ENCODE measurements around the gene COBL. TPM values are rescaled to one million over a fixed set of nuclear protein-coding genes. Genes with fewer than 3 reads are reported as not detected.

The COBL gene
- total and polyA plus RNA-seq, 8 donors, result 7.4 to 32.0 (median 16.8) TPM

DNA sequence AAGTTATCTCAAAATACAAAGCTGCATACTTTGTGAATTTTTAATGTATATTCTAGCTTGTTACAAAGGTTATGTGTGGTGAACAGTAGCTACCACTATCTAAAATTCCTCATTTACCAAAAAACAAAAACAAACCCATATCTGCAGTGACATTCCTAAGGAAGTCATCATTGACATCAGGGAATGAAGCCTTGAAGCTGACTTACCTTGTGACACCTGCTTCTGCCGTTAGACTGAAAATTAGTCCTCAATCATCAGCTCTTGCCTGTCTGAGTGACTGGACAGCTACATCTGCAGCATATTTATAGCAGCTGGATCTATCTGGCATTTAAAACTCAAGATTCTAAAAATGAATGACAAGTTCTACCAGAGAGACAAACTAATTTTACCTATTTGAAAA is 43.2 kb downstream of the COBL start:
- intact Hi-C loops (cut with DNase I), result no loop called here
- DNase-seq, result no peak
- no peaks in the 10 kb centered on the region for H3K27me3 ChIP-seq
- no peaks in the 10 kb centered on the region for H3K9me3 ChIP-seq
- TF ChIP-seq, protein P1, sequence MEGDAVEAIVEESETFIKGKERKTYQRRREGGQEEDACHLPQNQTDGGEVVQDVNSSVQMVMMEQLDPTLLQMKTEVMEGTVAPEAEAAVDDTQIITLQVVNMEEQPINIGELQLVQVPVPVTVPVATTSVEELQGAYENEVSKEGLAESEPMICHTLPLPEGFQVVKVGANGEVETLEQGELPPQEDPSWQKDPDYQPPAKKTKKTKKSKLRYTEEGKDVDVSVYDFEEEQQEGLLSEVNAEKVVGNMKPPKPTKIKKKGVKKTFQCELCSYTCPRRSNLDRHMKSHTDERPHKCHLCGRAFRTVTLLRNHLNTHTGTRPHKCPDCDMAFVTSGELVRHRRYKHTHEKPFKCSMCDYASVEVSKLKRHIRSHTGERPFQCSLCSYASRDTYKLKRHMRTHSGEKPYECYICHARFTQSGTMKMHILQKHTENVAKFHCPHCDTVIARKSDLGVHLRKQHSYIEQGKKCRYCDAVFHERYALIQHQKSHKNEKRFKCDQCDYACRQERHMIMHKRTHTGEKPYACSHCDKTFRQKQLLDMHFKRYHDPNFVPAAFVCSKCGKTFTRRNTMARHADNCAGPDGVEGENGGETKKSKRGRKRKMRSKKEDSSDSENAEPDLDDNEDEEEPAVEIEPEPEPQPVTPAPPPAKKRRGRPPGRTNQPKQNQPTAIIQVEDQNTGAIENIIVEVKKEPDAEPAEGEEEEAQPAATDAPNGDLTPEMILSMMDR (IDR thresholded peaks at IDR 0.05), result no peak
- H3K4me3 ChIP-seq, result no peak overlapping the region
- H3K36me3 ChIP-seq, result no peaks in the 10 kb centered on the region
- H3K27ac ChIP-seq, result no peak overlapping the region
- 85 to 88% methylated on average over 1 of the region's 1 CpG for WGBS, 2 donors
- peaks cover 0 to 10% (median 0%) of the 10 kb centered on the region in 3 donors for H3K4me1 ChIP-seq
- no peak for ATAC-seq
- no peak for FAIRE-seq

- ATAC-seq (no peak), DNase-seq (no peak), FAIRE-seq (no peak)
- Histone ChIP-seq H3K36me3 (no peaks in the 10 kb centered on the region), H3K27ac (no peak overlapping the region), H3K27me3 (no peaks in the 10 kb centered on the region), H3K4me3 (no peak overlapping the region), H3K9me3 (no peaks in the 10 kb centered on the region), H3K4me1 (peaks cover 0 to 7% (median 7%) of the 10 kb centered on the region in 3 donors)
- 94 to 96% methylated on average over 5 of the region's 5 CpGs for WGBS, 2 donors
- intact Hi-C loops (cut with DNase I), result no loop called here
- TF ChIP-seq, protein P1 (IDR thresholded peaks at IDR 0.05), result no peak
Observed at GRCh38 chr7:51270965-51271364, 45.6 kb downstream of the COBL start.

- no peak for FAIRE-seq
- Histone ChIP-seq H3K4me1 (peaks cover 8 to 17% (median 16%) of the 10 kb centered on the region in 3 donors), H3K9me3 (no peaks in the 10 kb centered on the region), H3K4me3 (no peak overlapping the region), H3K27me3 (no peaks in the 10 kb centered on the region), H3K36me3 (no peaks in the 10 kb centered on the region), H3K27ac (no peak overlapping the region)
- no peak for ATAC-seq
- no peak for DNase-seq
- intact Hi-C loops (cut with DNase I), result loop anchor here in 1 of 3 donors (5.0 kb wide), 1 partner anchor 92 kb away; no protein-coding TSS in a partner anchor
- TF ChIP-seq, protein P1 (IDR thresholded peaks at IDR 0.05), result no peak
- 46 to 53% methylated on average over 5 of the region's 5 CpGs for WGBS, 2 donors
Observed at GRCh38 chr7:51269911-51270310, 46.7 kb downstream of the COBL start.

GRCh38 chr7:51269321-51269720 is 47.3 kb downstream of the COBL start:
- Histone ChIP-seq H3K27me3 (no peaks in the 10 kb centered on the region), H3K27ac (no peak overlapping the region), H3K4me1 (peaks cover 14 to 23% (median 22%) of the 10 kb centered on the region in 3 donors), H3K4me3 (no peak overlapping the region), H3K36me3 (no peaks in the 10 kb centered on the region), H3K9me3 (no peaks in the 10 kb centered on the region)
- TF ChIP-seq, protein P1 (IDR thresholded peaks at IDR 0.05), result no peak
- FAIRE-seq (no peak), ATAC-seq (no peak), DNase-seq (peak in 1 of 6 donors; percentile 47)
- intact Hi-C loops (cut with DNase I), result loop anchor here in 1 of 3 donors (5.0 kb wide), 1 partner anchor 93 kb away; no protein-coding TSS in a partner anchor
- 80 to 86% methylated on average over 10 of the region's 10 CpGs for WGBS, 2 donors

DNA sequence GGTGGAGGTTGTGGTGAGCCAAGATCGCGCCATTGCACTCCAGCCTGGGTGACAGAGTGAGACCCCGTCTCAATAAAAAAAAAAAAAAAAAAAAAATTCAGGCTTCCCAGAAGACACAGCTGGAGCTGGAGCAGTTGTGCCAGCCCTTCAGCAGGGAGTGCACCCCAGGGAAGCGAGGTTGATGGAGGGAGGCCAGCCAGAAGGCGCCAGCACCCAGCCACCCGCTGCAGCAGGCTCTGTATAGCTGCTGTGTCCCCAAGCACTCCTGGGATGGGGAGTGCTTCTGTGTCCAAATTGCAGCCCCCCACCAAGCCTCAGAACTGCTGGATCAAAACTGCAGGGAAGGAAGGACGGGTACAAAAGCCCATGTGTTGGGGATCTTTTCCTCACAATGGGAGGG is 47.8 kb downstream of the COBL start:
- Histone ChIP-seq H3K9me3 (no peaks in the 10 kb centered on the region), H3K27me3 (no peaks in the 10 kb centered on the region), H3K36me3 (no peaks in the 10 kb centered on the region), H3K4me1 (peaks cover 19 to 28% (median 27%) of the 10 kb centered on the region in 3 donors), H3K4me3 (no peak overlapping the region), H3K27ac (no peak overlapping the region)
- FAIRE-seq (no peak), DNase-seq (peak in 1 of 6 donors; percentile 41), ATAC-seq (no peak)
- WGBS, 2 donors, result 86 to 94% methylated on average over 7 of the region's 7 CpGs
- TF ChIP-seq, protein P1 (IDR thresholded peaks at IDR 0.05), result no peak
- intact Hi-C loops (cut with DNase I), result loop anchor here in 1 of 3 donors (5.0 kb wide), 1 partner anchor 93 kb away; no protein-coding TSS in a partner anchor
